ENCODE measurements around the gene ARHGAP32.
A peak's percentile ranks its signal among the peaks of the same experiment; 100 is the strongest.

Gene ARHGAP32

DNA sequence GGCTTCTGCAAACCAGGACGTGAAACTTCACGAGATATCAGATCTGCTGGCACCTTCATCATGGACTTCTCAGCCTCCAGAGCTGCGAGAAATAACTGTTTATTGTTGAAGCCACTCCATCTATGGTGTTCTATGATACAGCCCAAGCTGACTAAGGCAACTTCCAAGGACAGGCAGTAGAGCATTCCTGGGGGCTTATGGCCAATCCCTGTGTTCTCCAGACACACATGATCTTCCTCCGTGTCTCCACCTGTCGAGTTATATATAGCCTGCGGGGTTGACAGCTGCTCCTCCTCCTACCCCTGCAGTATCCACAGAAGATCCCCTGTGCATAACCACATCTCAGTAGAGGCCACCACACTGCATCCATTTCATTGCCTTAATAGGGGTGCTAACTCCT, 260.5 kb downstream of the ARHGAP32 start:
- DNase-seq (ENCODE audit: low read depth), result no peak
- no peak overlapping the region for H3K4me3 ChIP-seq (ENCODE audit: low read depth, low read length)
- TF ChIP-seq, protein P1, sequence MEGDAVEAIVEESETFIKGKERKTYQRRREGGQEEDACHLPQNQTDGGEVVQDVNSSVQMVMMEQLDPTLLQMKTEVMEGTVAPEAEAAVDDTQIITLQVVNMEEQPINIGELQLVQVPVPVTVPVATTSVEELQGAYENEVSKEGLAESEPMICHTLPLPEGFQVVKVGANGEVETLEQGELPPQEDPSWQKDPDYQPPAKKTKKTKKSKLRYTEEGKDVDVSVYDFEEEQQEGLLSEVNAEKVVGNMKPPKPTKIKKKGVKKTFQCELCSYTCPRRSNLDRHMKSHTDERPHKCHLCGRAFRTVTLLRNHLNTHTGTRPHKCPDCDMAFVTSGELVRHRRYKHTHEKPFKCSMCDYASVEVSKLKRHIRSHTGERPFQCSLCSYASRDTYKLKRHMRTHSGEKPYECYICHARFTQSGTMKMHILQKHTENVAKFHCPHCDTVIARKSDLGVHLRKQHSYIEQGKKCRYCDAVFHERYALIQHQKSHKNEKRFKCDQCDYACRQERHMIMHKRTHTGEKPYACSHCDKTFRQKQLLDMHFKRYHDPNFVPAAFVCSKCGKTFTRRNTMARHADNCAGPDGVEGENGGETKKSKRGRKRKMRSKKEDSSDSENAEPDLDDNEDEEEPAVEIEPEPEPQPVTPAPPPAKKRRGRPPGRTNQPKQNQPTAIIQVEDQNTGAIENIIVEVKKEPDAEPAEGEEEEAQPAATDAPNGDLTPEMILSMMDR (IDR thresholded peaks at IDR 0.05; ENCODE audit: low read depth, low read length, missing control alignments), result no peak

DNA sequence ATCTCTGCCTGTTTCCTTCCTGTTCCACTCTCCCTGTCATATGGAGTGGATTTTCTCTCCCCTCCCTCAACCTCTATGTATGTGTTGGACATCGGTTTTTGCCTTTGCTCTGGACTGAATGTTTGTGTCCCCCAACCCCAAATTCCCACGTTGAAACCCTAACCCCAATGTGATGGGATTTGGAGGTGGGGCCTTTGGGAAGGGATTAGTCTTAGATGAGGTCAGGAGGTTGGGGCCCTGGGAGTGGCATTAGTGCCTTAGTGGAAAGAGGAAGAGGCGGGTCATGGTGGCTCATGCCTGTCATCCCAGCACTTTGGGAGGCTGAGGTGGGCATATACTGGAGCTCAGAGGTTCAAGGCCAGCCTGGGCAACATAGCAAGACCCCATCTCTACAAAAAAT, 261.1 kb downstream of the ARHGAP32 start:
- no peak for DNase-seq (ENCODE audit: low read depth)
- no peak overlapping the region for H3K4me3 ChIP-seq (ENCODE audit: low read depth, low read length)
- TF ChIP-seq, protein P1 (IDR thresholded peaks at IDR 0.05; ENCODE audit: low read depth, low read length, missing control alignments), result no peak

DNA sequence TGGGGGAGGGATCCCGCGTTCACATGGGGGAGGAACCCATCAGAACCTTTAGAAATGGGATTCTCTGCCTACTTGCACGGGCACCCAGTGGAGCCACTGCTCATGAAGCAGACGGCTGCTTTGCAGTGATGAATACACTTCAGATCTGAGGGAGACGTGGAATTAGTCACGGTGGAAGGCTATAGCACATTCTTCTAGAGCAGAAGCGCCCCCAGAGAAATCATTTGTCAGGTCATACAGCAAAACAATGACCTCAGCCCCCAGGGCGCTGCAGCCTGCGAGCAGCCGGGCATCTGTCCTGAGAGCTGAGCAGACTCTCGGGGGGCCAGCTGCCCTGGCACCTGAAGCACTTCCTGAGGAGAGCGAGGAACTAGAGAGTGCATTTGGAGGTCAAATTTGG, 262.1 kb downstream of the ARHGAP32 start:
- TF ChIP-seq, protein P1 (IDR thresholded peaks at IDR 0.05; ENCODE audit: low read depth, low read length, missing control alignments), result no peak
- no peak overlapping the region for H3K4me3 ChIP-seq (ENCODE audit: low read depth, low read length)
- no peak for DNase-seq (ENCODE audit: low read depth)

DNA sequence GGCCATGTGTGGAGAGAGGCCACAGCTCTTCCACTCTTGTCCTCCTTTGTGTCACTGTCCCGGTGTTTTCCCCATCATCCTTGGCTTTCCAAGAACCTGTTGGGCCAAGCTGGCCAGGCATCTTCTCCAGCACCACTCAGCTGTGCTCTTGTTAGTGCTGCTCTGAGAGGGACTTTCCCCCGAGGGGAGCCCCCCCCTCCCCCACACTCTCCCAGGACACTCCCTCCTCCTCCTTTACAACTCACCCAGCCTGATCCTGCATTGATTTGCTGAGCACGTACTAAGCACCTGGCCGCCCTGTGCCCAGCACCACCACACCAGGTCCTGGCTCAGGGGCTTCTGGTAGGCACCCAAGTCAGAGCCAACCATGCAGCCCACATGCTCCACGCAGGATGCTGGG, 262.7 kb downstream of the ARHGAP32 start:
- no peak for DNase-seq (ENCODE audit: low read depth)
- TF ChIP-seq, protein P1 (IDR thresholded peaks at IDR 0.05; ENCODE audit: low read depth, low read length, missing control alignments), result no peak
- H3K4me3 ChIP-seq (ENCODE audit: low read depth, low read length), result no peak overlapping the region

DNA sequence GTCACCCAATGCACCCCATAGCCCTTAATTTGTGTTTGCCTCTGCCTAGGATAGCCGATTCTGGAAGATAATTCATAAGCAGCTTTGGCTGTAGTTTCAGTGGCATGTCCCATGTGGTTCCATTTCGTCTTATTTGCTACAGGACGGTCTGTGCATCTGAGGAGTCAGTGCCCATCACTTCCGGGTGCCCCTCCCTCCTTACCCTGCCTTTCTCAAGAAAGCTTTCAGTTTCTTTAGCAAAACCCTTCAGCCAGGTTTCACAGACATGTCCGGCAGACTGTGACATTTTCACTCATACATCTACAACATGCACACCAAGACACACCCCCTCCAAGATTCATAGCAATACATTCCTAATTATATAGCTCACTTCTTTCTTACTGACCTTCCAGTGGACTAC, 263.7 kb downstream of the ARHGAP32 start:
- TF ChIP-seq, protein P1 (IDR thresholded peaks at IDR 0.05; ENCODE audit: low read depth, low read length, missing control alignments), result no peak
- DNase-seq (ENCODE audit: low read depth), result peak; percentile 30
- no peak overlapping the region for H3K4me3 ChIP-seq (ENCODE audit: low read depth, low read length)

DNA sequence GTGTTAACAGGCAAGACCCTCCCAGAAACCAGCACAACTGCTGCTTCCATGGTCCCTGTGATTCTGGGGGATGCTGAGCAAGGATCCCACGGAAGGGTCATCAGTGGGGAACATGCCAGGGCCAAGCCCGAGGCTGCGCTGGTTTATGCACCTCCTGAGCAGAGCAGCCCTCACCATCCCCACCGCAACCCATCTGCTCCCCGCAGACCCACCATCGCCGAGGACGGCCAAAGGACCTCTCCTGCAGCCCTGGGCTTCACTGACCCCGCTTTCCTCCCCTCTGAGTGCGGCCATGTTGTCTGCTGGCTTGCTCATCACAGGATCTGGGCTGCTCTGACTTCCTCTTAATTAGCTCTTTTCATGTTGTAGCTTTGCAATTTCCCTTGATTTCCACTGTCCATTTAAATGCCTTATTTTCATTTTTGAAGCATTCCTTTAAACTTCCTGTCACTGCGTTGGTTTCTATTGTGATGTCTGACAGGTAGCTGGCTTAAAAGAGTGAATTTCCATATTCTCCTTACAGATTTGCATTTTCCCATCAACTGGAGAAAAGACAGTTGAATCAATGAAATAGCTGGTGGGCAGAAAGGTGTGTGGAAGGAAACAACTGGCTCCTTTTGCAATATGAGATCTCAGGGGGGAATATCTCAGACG, 264.3 kb downstream of the ARHGAP32 start:
- H3K4me3 ChIP-seq (ENCODE audit: low read depth, low read length), result no peak overlapping the region
- no peak for DNase-seq (ENCODE audit: low read depth)
- TF ChIP-seq, protein P1 (IDR thresholded peaks at IDR 0.05; ENCODE audit: low read depth, low read length, missing control alignments), result no peak

DNA sequence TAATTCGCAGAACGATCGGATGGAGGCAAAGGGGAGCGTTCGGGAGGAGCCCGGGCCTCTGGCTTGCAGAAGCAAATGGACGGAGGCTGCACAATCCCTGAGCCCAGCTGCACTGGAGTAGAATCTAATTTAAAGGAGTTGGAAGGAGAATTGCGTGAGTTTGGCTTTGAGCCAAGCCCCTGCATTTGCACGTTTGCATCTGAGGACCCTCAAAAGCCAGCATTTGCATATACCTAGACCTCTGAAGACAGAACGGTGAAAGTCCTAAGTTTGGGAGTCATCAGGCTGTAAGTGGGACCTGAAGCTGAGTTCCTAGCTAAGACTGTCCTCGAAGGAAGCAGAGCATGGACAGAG, 265.0 kb downstream of the ARHGAP32 start:
- H3K4me3 ChIP-seq (ENCODE audit: low read depth, low read length), result no peak overlapping the region
- TF ChIP-seq, protein P1 (IDR thresholded peaks at IDR 0.05; ENCODE audit: low read depth, low read length, missing control alignments), result no peak
- DNase-seq (ENCODE audit: low read depth), result no peak

All from GM12864 (cell line).